Thoracic aorta (tissue), 2 donors: ENCODE measurements around the gene PABPN1L. TPM values are rescaled to one million over a fixed set of nuclear protein-coding genes. Genes with fewer than 3 reads are reported as not detected.

Experiments used
- ATAC-seq: fragments of 150-250 bp; one replicate; pipeline ENCODE4 v1.8.0; 2017; ENCODE audit warnings: low read depth; ENCODE audit not compliant: insufficient number of reproducible peaks, low FRiP score
- DNase-seq: peaks from one replicate; pipeline ENCODE4 v3.0.0-alpha.2; 2020; ENCODE audit warnings: low spot score
- H3K27ac ChIP-seq, 2 donors: fragments of 200-600 bp; sonication (generic); 1 replicate in 1 of 2; 2 replicates in 1 of 2; pipeline ENCODE4 v1.5.1; 2016; ENCODE audit warnings: mild to moderate bottlenecking in 2 of 2, moderate library complexity in 2 of 2
- H3K27me3 ChIP-seq: fragments of 200-600 bp; sonication (generic); replicated peaks from 2 replicates; pipeline ENCODE4 v1.6.0; 2016; ENCODE audit warnings: mild to moderate bottlenecking; ENCODE audit not compliant: insufficient read depth
- H3K36me3 ChIP-seq: fragments of 200-600 bp; sonication (generic); one replicate; pipeline ENCODE4 v1.5.1; 2016
- H3K4me1 ChIP-seq, 2 donors: fragments of 200-600 bp; sonication (generic); 1 replicate in 1 of 2; 2 replicates in 1 of 2; pipeline versions ENCODE4 v1.5.1 to v1.6.0; 2016; ENCODE audit warnings: low read depth in 2 of 2, mild to moderate bottlenecking in 1 of 2; ENCODE audit not compliant: control insufficient read depth in 1 of 2
- H3K4me3 ChIP-seq: fragments of 200-600 bp; sonication (generic); 2 replicates; pipeline ENCODE4 v1.5.1; 2016; ENCODE audit warnings: mild to moderate bottlenecking
- H3K9me3 ChIP-seq: fragments of 200-600 bp; sonication (generic); 2 replicates; pipeline ENCODE4 v1.5.1; 2016
- total RNA-seq, 2 donors: library from RNA; depleted of rRNA; stranded (reverse); fragments of >200 nt; gene quantifications; one replicate each; pipeline versions ENCODE4 v1.1.0 to v1.2.3, GENCODE V29; 2016
- TF ChIP-seq, protein P1 (sequence below): fragments of 200-600 bp; sonication (generic); IDR thresholded peaks from one replicate; pipeline ENCODE4 v1.5.1; 2019; ENCODE audit warnings: antibody characterized with exemption

PABPN1L gene
- total RNA-seq, 2 donors from 2014 or later: not detected

DNA sequence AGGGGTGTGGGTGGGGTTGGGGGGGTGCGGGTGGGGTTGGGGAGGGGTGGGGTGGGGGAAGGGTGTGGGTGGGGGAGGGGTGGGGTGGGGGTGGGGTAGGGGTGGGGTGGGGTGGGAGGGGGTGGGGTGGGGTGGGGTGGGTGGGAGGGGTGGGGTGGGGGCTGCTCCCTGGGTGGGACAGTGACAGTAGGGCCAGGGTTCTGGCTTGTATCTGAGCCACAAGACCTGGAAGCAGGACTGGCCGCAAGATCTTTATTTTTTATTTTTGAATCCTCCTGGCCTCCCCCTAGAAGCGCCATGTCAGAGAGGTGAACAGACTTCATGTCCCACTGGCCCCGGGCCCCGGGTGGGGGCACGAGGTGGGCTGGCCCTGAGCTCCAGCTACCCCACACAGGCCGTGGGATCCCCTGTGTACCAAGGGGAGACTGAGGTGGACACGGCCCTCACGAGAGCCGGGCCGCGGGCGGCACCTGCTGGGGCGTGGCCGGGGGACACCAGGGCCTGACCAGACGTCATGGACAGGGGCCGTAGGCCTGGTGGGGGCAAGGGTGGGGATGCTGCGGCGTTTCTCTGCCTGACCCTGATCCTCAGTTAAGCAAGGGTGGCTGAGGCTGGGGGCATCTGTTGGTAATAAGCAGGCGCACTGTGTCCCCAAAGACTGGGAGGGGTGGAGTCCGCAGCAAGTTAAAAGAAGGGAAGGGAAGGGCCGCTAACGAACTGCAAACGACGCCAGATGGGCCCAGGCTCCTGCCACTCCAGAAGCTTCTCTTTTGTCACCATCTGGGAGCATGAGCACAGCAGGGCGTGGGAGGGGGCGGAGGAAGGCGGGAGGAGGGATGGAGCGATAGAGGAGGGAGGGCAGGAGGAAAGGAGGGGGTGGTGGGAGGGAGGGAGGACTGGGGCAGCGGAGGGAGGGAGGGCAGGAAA lies 22.3 kb upstream of the PABPN1L start:
- TF ChIP-seq, protein P1, sequence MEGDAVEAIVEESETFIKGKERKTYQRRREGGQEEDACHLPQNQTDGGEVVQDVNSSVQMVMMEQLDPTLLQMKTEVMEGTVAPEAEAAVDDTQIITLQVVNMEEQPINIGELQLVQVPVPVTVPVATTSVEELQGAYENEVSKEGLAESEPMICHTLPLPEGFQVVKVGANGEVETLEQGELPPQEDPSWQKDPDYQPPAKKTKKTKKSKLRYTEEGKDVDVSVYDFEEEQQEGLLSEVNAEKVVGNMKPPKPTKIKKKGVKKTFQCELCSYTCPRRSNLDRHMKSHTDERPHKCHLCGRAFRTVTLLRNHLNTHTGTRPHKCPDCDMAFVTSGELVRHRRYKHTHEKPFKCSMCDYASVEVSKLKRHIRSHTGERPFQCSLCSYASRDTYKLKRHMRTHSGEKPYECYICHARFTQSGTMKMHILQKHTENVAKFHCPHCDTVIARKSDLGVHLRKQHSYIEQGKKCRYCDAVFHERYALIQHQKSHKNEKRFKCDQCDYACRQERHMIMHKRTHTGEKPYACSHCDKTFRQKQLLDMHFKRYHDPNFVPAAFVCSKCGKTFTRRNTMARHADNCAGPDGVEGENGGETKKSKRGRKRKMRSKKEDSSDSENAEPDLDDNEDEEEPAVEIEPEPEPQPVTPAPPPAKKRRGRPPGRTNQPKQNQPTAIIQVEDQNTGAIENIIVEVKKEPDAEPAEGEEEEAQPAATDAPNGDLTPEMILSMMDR: no peak
- Histone ChIP-seq H3K4me3 (no peak overlapping the region), H3K27me3 (no peaks in the 10 kb centered on the region), H3K9me3 (no peaks in the 10 kb centered on the region), H3K4me1 (no peaks in the 10 kb centered on the region), H3K27ac (no peak overlapping the region), H3K36me3 (no peaks in the 10 kb centered on the region)
- ATAC-seq: no peak
- DNase-seq: no peak

DNA sequence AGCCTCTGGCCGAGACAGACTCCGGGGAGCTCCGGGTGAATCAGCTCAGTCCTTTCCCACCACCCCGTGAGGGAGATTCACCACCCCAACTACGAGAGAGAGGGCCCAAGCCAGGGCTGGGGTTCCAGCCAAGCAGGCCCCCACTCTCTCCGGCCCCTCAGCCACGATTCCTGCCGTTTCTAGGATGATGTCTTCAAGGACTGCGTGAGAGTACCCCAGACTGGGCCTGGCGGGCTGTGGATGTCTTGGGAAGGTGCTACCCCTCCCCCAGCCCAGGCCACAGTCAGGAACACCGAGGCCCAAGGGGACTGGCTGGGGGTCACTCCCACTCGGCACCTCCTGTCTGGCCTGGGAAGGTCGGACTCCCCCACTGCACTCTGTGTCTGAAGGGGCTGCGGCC lies 21.6 kb upstream of the PABPN1L start:
- H3K27me3 ChIP-seq: no peaks in the 10 kb centered on the region
- no peak overlapping the region for H3K27ac ChIP-seq
- TF ChIP-seq, protein P1: no peak
- no peak for DNase-seq
- H3K9me3 ChIP-seq: no peaks in the 10 kb centered on the region
- H3K36me3 ChIP-seq: no peaks in the 10 kb centered on the region
- no peaks in the 10 kb centered on the region for H3K4me1 ChIP-seq
- H3K4me3 ChIP-seq: no peak overlapping the region
- ATAC-seq: no peak

DNA sequence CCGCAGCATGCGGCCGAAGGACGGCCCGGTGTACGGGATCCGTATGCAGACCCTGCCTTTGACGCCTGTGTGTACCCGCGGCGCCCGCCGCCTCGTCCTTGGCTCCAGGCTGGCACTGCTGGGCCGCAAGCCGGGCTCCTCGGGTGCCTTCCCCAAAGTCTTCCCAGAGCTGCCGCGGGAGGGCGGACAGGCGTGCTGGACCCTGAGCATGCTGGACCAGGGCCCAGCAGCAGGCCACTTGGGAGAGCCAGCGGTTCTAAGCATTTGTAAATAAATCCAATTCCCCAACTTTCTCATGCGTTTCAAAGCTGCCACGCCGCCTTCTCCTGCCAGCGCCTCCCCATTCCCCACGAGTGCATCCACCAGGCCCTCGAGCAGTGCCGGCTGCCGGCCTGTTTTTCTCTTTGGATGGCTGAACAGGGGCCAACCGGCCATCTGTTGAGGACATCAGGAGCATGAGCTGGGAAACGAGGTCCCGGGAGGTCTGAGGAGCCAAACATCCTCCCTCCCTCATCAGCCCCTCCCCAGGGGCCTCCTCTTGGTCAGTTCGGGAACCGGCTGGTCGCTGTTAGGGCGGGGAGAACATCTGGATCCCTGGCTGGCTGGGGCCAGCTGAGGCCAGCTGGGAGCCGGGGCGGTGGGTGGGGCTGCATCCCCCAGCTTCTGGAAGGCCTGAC lies 20.5 kb upstream of the PABPN1L start:
- no peak for ATAC-seq
- no peaks in the 10 kb centered on the region for H3K4me1 ChIP-seq
- TF ChIP-seq, protein P1: no peak
- no peaks in the 10 kb centered on the region for H3K27me3 ChIP-seq
- H3K4me3 ChIP-seq: no peak overlapping the region
- no peak for DNase-seq
- H3K36me3 ChIP-seq: no peaks in the 10 kb centered on the region
- H3K9me3 ChIP-seq: no peaks in the 10 kb centered on the region
- no peak overlapping the region for H3K27ac ChIP-seq

DNA sequence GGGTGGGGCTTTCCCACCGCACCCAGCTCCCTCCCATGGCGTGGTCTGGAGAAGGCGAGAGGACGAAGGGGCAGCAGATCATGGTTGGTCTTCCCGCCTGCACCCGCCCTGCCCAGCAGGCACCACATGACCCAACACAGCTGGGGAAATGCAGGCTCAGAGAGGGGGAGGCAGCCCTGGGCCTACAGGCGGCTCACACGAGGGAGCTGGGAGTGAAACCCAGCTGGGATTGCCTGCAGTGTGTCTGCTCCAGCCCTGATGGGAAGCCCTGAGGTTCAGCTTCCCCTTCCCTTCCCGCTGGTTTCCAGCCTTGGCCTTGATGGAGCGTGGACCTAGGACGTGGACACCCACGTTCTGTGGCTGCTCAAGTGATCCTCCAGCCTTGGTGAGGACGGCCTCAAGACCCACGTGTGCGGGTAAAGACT lies 20.0 kb upstream of the PABPN1L start:
- DNase-seq (no peak), ATAC-seq (no peak)
- TF ChIP-seq, protein P1: no peak
- H3K4me3 ChIP-seq: no peak overlapping the region
- no peaks in the 10 kb centered on the region for H3K9me3 ChIP-seq
- H3K27ac ChIP-seq: no peak overlapping the region
- no peaks in the 10 kb centered on the region for H3K4me1 ChIP-seq
- H3K36me3 ChIP-seq: no peaks in the 10 kb centered on the region
- no peaks in the 10 kb centered on the region for H3K27me3 ChIP-seq

DNA sequence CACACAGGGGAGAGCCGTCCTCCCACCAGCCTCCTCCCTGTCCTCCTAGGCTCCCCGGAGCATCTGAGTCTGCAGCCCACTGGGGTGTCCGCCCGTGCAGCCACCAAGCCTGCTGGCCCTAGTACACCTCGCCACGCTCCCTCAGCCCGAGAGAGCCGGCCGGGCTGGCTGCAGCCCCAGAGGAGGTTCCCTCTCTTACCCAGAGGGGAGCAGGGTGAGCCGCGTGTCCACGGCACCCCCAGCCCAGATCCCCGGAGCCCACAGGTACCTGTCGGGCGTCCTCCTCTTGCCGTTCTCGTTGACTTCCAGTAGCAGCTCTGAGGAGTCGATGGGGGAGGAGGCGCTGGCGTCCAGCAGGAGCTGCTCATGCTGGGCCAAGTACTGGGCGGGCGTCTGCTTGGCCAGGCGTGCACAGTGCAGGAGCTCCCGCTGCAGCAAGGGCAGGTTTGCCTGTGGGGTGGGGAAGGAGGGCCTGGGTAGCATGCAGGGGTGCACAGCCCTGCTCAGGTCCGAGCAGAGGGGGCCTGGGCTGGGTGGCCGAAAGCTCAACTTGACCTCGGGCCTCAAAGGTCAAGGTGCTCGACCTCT lies 19.3 kb upstream of the PABPN1L start:
- DNase-seq (no peak), ATAC-seq (no peak)
- H3K27ac ChIP-seq: no peak overlapping the region
- TF ChIP-seq, protein P1: no peak
- H3K9me3 ChIP-seq: no peaks in the 10 kb centered on the region
- no peaks in the 10 kb centered on the region for H3K4me1 ChIP-seq
- no peaks in the 10 kb centered on the region for H3K27me3 ChIP-seq
- H3K36me3 ChIP-seq: no peaks in the 10 kb centered on the region
- no peak overlapping the region for H3K4me3 ChIP-seq
